ENCODE data around the gene EIF2B2. TPM values are rescaled to one million over a fixed set of nuclear protein-coding genes. Genes with fewer than 3 reads are reported as not detected.
A peak's percentile ranks its signal among the peaks of the same experiment; 100 is the strongest.

Gene EIF2B2
- total and polyA plus RNA-seq, 9 of the 15 experiments (the other 6 are each of a cell fraction or from before 2014, with no cell fraction given): 10.6 to 94.1 (median 38.9) TPM

DNA sequence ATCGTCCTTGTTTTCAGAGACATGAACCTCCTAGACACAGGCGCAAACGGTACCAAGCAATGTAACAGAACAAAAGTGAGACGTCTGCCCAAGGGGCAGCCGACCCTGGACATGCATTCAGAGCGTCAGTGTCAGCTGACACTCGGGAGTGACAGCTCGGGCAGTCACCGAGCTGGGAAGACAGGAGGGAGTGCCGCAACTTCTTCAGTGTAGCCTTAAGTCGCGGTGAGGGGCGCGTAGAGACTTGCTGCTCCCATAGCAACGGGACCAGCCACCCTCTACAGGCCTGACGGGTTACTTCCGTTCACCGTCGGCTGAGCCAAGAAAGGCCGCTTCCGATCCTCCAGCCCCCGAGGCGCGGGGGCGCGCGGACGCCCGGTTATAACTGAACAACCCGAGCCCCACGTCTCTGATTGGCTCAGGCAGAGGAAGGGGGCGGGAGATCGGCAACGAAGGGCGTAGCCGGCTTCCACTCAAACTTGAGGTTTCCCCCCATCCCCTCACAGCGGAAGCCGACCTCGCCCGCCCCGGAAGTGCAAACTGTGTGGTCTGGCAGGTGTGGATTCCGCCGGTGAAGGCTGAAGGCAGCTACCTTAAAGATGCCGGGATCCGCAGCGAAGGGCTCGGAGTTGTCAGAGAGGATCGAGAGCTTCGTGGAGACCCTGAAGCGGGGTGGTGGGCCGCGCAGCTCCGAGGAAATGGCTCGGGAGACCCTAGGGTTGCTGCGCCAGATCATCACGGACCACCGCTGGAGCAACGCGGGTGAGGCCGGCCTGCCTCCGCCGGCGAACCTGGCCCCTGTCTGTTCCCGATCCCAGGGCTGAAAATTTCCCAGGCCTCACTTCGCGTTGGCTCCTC, at the start of gene EIF2B2 (continued):
- no peak for TF ChIP-seq TEAD1 (CRISPR knock-in tag; IDR thresholded peaks at IDR 0.05)
- TF ChIP-seq RNF2 (IDR thresholded peaks at IDR 0.05): no peak
- TF ChIP-seq, protein P1, sequence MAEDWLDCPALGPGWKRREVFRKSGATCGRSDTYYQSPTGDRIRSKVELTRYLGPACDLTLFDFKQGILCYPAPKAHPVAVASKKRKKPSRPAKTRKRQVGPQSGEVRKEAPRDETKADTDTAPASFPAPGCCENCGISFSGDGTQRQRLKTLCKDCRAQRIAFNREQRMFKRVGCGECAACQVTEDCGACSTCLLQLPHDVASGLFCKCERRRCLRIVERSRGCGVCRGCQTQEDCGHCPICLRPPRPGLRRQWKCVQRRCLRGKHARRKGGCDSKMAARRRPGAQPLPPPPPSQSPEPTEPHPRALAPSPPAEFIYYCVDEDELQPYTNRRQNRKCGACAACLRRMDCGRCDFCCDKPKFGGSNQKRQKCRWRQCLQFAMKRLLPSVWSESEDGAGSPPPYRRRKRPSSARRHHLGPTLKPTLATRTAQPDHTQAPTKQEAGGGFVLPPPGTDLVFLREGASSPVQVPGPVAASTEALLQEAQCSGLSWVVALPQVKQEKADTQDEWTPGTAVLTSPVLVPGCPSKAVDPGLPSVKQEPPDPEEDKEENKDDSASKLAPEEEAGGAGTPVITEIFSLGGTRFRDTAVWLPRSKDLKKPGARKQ (CRISPR knock-in tag; IDR thresholded peaks at IDR 0.05): no peak
- TF ChIP-seq, protein P2, sequence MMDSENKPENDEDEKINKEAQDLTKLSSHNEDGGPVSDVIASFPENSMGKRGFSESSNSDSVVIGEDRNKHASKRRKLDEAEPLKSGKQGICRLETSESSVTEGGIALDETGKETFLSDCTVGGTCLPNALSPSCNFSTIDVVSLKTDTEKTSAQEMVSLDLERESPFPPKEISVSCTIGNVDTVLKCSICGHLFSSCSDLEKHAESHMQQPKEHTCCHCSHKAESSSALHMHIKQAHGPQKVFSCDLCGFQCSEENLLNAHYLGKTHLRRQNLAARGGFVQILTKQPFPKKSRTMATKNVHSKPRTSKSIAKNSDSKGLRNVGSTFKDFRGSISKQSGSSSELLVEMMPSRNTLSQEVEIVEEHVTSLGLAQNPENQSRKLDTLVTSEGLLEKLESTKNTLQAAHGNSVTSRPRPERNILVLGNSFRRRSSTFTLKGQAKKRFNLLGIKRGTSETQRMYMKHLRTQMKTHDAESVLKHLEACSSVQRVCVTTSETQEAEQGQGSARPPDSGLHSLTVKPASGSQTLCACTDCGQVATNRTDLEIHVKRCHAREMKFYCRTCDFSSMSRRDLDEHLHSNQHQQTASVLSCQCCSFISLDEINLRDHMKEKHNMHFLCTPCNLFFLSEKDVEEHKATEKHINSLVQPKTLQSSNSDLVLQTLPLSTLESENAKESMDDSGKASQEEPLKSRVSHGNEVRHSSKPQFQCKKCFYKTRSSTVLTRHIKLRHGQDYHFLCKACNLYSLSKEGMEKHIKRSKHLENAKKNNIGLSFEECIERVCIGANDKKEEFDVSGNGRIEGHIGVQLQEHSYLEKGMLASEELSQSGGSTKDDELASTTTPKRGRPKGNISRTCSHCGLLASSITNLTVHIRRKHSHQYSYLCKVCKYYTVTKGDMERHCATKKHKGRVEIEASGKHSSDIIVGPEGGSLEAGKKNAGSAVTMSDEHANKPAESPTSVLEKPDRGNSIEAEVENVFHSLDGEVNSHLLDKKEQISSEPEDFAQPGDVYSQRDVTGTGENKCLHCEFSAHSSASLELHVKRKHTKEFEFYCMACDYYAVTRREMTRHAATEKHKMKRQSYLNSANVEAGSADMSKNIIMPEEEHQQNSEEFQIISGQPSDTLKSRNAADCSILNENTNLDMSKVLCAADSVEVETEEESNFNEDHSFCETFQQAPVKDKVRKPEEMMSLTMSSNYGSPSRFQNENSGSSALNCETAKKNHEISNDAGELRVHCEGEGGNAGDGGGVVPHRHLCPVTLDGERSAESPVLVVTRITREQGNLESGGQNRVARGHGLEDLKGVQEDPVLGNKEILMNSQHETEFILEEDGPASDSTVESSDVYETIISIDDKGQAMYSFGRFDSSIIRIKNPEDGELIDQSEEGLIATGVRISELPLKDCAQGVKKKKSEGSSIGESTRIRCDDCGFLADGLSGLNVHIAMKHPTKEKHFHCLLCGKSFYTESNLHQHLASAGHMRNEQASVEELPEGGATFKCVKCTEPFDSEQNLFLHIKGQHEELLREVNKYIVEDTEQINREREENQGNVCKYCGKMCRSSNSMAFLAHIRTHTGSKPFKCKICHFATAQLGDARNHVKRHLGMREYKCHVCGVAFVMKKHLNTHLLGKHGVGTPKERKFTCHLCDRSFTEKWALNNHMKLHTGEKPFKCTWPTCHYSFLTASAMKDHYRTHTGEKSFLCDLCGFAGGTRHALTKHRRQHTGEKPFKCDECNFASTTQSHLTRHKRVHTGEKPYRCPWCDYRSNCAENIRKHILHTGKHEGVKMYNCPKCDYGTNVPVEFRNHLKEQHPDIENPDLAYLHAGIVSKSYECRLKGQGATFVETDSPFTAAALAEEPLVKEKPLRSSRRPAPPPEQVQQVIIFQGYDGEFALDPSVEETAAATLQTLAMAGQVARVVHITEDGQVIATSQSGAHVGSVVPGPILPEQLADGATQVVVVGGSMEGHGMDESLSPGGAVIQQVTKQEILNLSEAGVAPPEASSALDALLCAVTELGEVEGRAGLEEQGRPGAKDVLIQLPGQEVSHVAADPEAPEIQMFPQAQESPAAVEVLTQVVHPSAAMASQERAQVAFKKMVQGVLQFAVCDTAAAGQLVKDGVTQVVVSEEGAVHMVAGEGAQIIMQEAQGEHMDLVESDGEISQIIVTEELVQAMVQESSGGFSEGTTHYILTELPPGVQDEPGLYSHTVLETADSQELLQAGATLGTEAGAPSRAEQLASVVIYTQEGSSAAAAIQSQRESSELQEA (IDR thresholded peaks at IDR 0.05; ENCODE audit: low read depth): no peak
- TF ChIP-seq, protein P3, sequence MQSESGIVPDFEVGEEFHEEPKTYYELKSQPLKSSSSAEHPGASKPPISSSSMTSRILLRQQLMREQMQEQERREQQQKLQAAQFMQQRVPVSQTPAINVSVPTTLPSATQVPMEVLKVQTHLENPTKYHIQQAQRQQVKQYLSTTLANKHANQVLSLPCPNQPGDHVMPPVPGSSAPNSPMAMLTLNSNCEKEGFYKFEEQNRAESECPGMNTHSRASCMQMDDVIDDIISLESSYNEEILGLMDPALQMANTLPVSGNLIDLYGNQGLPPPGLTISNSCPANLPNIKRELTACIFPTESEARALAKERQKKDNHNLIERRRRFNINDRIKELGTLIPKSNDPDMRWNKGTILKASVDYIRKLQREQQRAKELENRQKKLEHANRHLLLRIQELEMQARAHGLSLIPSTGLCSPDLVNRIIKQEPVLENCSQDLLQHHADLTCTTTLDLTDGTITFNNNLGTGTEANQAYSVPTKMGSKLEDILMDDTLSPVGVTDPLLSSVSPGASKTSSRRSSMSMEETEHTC (IDR thresholded peaks at IDR 0.05): no peak
- TF ChIP-seq, protein P4, sequence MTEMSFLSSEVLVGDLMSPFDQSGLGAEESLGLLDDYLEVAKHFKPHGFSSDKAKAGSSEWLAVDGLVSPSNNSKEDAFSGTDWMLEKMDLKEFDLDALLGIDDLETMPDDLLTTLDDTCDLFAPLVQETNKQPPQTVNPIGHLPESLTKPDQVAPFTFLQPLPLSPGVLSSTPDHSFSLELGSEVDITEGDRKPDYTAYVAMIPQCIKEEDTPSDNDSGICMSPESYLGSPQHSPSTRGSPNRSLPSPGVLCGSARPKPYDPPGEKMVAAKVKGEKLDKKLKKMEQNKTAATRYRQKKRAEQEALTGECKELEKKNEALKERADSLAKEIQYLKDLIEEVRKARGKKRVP (CRISPR knock-in tag; IDR thresholded peaks at IDR 0.05): no peak
- TF ChIP-seq ZNF551 (CRISPR knock-in tag; IDR thresholded peaks at IDR 0.05): no peak
- no peak for TF ChIP-seq PCBP2 (IDR thresholded peaks at IDR 0.05; ENCODE audit: low read depth, low read length, poor library complexity, severe bottlenecking)
- TF ChIP-seq SLC30A9 (CRISPR knock-in tag; IDR thresholded peaks at IDR 0.05): no peak
- no peak for TF ChIP-seq ZNF77 (CRISPR knock-in tag; IDR thresholded peaks at IDR 0.05)
- TF ChIP-seq SRF (CRISPR knock-in tag; IDR thresholded peaks at IDR 0.05): peak; percentile 73 to 95; a peak in 3 of 4 replicates
- no peak for TF ChIP-seq KAT2B (IDR thresholded peaks at IDR 0.05; ENCODE audit: low read depth, low read length)
- TF ChIP-seq CREM (IDR thresholded peaks at IDR 0.05; ENCODE audit: low read depth): no peak; the same call in none of the 2 replicates
- TF ChIP-seq PTBP1 (IDR thresholded peaks at IDR 0.05; ENCODE audit: low read depth, low read length): no peak
